GM04504 (cell line): ENCODE data around the gene MYBPH.

Experiments used
- DNase-seq: peaks from one replicate; pipeline ENCODE4 v3.0.0-alpha.2; 2012; ENCODE audit warnings: low read depth

The MYBPH gene

GRCh38 chr1:203166192-203166940 lies 9.3 kb downstream of the MYBPH start:
- DNase-seq: no peak

DNA sequence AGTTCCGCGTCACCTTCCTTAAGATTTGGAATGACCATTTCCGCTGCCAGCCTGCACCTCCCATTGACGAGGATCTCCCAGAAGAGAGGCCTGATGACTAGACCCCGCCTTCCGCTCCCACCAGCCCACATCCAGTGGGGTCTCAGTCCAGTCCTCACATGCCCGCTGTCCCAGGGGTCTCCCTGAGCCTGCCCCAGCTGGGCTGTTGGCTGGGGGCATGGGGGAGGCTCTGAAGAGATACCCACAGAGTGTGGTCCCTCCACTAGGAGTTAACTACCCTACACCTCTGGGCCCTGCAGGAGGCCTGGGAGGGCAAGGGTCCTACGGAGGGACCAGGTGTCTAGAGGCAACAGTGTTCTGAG lies 9.8 kb downstream of the MYBPH start:
- no peak for DNase-seq

DNA sequence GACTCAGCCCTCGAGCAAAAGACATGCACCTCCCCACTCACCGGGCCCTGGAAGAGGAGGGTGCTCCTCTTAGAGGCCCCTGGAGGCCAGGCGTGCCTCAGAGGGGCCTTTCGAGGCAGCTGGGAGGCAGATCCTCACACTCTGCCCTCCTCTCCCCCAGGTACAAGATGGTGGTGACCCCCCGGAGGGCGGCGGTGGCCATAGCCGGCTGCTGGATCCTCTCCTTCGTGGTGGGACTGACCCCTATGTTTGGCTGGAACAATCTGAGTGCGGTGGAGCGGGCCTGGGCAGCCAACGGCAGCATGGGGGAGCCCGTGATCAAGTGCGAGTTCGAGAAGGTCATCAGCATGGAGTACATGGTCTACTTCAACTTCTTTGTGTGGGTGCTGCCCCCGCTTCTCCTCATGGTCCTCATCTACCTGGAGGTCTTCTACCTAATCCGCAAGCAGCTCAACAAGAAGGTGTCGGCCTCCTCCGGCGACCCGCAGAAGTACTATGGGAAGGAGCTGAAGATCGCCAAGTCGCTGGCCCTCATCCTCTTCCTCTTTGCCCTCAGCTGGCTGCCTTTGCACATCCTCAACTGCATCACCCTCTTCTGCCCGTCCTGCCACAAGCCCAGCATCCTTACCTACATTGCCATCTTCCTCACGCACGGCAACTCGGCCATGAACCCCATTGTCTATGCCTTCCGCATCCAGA lies 10.4 kb downstream of the MYBPH start:
- no peak for DNase-seq

- DNase-seq: no peak
Measured at GRCh38 chr1:203163891-203164635, 11.6 kb downstream of the MYBPH start.

DNA sequence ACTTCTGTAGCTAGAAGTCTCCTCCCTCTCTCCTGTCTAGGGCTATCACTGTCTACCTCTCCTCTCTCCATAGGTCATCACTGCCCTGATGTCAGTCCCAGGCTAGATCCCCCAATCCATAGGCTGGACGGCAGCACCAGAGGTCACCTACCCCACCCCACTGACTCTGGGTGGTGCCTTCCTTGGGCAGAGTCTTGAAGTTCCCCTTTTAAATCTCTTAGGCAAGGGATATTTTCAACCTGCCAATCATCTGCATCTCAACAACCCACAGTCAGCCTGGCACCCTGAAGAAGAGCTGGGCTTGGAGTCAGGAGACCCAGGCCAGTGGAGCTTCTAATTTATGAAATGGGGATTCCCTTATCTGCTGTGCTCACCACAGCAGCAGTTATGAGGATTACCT lies 13.2 kb downstream of the MYBPH start:
- DNase-seq: no peak

- DNase-seq: no peak
Measured at GRCh38 chr1:203161703-203162102, 13.9 kb downstream of the MYBPH start.

DNA sequence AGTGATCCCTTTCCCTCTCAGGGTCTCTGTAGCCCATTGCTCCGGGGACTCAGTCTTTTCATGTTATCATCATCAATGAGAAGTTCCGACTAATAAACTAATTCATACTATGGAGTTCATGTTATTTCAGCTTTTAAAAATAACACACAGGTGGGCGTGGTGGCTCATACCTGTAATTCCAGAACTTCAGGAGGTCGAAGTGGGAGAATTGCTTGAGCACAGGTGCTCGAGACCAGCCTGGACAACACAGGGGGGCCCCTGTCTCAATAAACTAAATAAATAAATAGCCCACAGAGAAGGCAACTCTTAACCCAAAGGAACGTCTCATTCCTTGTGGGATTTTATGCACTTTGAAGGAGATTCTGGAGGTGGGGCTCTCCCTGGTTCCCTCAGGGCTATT lies 14.5 kb downstream of the MYBPH start:
- DNase-seq: no peak

GRCh38 chr1:203159844-203160243 lies 15.8 kb downstream of the MYBPH start:
- DNase-seq: no peak

DNA sequence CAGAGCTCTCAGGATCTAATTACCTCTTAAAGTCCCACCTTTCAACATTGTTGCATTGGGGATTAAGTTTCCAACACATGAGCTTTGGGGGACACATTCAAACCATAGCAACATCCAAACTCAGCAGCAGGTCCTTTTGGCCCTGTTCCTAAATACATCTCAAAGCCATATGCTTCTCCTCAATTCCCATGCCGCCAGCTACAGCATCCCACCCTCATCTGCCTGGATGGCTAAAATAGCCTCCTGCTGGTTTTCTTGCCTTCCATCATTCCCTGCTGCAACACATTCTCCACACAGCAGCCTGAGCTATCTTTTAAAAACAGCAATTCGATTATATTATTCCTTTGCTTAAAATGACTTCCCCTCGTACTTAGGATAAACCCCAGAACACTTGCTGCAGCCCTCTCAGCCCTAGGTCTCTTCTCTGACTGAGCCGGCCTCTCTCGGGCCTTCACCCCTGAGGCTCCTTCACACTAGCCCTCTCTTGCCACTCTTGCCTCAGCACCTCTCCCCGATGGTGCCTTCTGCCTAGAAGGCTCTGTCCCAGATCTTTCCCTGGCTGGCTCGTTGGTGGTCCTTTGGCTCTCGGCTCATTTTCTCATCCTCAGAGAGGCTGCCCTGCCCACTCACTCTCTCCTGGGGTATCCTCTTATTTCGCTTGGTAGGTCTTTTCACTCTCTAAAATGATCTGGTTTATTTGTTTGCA lies 16.5 kb downstream of the MYBPH start:
- no peak for DNase-seq

GRCh38 chr1:203158423-203158822 lies 17.2 kb downstream of the MYBPH start:
- no peak for DNase-seq

- DNase-seq: no peak
Measured at GRCh38 chr1:203156280-203156679, 19.3 kb downstream of the MYBPH start.

GRCh38 chr1:203153989-203154821 lies 21.4 kb downstream of the MYBPH start:
- no peak for DNase-seq

DNA sequence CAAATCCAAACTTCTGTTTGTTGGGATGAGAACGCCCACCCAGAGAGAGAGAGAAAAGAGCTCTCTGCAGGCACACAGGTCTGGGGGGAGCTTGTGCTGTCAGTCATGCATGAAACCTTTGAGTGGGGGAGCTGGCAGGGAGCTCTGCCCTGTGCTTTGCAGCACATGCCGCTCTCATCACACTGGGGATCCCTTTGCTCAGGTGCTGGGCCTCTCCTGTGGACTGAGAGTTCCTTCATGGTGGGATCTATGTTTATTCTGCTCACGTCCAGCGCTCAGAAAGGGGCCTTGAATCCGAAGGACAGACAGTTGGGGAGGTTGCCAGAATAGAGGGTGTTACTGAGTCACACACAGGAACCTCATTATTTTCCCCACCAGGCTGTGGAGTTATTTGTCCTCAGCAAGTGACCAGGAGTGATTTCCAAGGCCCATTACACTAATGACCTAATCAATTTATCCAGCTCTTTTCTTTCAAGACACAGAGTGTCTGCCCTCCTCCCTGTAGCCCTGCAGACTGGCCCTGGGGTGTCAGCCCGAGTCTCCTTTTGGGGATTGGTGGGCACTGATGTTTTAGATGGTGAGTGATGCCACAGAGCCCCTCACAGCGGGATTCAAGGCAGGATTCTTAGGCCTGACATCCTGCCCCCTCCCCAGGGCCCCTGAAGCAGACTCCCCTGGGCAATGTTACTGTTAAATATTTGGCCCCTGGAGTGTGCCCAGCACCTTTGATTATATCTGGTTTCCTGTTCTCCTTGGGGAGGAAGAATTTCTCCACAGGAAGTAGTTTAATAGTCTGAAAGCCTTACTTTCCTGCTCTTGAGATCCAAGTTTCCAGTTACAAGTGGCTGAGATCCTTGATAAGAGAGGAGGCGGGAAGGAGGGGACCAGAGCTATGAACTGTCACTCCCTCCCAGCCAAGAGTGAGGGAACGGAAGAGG lies 22.3 kb downstream of the MYBPH start:
- no peak for DNase-seq

GRCh38 chr1:203152158-203153034 lies 23.2 kb downstream of the MYBPH start:
- no peak for DNase-seq

- DNase-seq: no peak
Measured at GRCh38 chr1:203151362-203152157, 24.1 kb downstream of the MYBPH start.

- no peak for DNase-seq
Measured at GRCh38 chr1:203150511-203151297, 24.9 kb downstream of the MYBPH start.

DNA sequence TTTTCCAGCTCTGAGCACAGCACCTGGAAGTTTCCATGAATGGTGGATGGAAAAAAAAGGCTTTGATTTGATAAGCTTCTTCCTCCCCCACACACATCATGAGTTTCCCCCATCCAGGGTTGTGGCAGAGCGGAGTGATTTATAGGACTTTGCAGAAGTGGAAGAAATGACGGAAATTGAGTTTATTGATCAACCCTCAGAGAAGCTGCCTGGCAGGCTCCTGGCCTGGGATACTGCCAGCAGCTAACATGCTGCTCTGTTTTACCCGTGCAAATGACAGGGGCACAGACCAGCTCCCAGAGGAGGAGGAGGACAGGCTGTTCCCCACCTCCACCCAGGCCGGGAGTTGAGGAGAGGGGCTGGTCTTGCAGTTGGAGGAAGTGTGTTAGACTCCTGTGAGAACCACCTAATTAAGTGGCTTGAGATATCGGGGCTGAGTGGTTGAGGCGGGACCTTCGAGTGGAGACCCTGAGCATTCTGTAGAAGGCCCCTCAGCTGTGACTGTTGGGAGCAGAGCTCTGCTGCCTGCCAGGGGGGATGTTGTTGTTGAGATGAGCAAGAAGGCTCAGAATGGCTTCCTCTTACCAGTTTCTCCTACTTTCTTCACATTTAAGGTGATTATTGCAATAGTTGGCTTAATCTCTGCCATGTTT lies 26.3 kb downstream of the MYBPH start:
- no peak for DNase-seq
